C4-2B (cell line): ENCODE measurements around the gene NSFL1C.
A peak's percentile ranks its signal among the peaks of the same experiment; 100 is the strongest.

Experiments
- CTCF ChIP-seq: fragments of 450-650 bp; conservative IDR thresholded peaks from 2 replicates; pipeline ENCODE4 v1.5.1; 2017; ENCODE audit warnings: mild to moderate bottlenecking
- ZFX ChIP-seq: fragments of 450-650 bp; IDR thresholded peaks from 2 replicates; pipeline ENCODE4 v1.6.1; 2017

GRCh38 chr20:1466211-1467081 lies at the start of gene NSFL1C:
- TF ChIP-seq CTCF (peak; percentile 98), ZFX (peak; percentile 93)
